HG02885 (cell line): ENCODE data around the gene NBEA.

Source experiments
- ATAC-seq: cut with Tn5 transposase; IDR thresholded peaks from one replicate; pipeline ENCODE4 v1.9.1; 2021; ENCODE audit warnings: mild to moderate bottlenecking; ENCODE audit not compliant: unreplicated experiment, poor library complexity

NBEA gene

DNA sequence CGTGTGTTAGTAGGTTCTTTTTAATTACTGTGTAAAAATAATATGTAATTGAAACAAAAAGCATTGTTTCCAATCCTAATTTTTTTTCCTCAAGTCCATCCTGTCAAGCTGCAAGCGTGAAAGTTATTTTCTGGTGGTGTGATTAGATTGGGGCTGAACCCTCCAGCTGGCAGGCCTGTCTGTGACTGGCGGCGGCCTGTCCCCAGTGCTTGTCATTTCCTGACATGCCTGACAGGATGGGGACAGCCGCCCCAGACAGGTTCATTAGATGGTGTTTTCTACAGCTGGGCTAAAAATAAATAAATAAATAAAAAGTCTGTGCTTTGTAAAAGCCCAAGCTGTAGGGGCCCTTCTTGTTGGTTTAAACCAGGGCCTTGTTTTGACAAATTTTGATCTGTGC lies 588.1 kb downstream of the NBEA start:
- no peak for ATAC-seq

DNA sequence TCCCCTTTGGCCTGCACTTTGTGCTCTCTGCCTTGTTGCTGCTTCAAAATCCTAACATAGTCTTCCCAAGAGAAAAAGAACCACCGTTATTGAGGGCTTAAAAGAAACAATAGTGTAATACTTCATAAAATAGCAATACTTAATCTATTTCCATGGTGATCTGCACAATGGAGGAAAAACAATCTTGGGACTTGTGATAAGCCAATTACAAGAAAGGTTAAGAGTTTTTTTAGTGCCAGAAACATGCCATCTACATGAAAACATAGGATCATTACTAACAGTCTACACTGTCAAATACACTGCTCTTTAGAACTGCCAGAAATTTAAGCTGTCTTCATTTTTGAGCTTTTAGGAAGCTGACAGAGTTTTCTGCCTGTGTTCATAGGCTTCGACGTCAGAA lies 588.5 kb downstream of the NBEA start:
- no peak for ATAC-seq

DNA sequence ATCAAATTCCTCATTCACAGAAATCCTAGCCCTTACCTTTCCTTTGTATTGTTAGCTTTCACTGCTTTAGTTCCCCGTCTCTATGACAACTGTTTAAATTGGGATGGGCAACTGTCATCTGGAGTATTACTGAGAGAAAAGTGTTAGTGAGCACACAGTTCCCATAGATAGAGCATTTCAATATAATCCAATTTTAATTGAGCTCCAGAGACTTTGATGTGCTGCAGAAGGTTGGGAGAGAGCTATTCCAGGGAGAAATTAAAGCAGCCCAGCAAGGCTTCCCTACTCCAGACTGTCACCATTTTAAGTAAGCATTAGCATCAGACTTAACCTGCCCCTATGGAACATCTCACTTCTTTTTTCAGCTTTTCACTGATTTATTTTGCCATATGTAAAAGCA lies 589.5 kb downstream of the NBEA start:
- no peak for ATAC-seq

DNA sequence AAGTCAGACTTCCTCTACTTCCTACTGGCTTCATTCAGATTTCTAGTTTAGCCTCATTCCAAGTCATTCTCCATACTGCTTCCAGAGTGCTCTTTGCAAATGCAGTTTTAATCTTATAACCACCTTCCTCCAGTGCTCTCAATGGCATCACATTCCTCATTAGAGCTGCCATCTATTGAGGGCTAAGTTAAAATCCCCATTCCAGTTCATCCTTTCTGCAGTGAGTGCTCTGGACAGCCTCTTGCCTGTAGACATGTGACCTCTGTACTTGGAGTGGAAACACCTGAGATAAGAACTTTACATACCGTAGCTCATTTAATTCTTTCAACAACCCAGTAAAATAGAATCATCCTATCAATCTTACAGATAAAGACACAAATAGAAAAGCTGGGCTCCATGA lies 592.3 kb downstream of the NBEA start:
- no peak for ATAC-seq

DNA sequence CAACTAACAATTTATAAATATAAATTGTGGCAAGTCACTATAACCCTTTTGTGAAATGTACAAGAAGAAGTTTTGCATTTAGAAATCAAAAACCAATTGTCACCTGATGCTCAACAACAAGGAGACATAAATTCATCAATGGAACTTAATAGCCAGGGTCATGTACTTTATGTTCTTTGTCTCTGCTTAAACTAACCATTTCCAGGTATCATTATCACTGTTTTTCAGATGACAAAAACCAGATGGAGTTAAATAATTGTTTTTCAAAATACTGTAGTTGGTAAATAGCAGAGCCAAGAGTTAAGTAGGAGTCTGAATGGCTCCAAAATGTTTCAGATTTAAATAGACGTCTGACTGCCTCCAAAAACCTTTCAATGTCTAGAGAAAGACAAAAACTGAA lies 606.7 kb downstream of the NBEA start:
- ATAC-seq = no peak

DNA sequence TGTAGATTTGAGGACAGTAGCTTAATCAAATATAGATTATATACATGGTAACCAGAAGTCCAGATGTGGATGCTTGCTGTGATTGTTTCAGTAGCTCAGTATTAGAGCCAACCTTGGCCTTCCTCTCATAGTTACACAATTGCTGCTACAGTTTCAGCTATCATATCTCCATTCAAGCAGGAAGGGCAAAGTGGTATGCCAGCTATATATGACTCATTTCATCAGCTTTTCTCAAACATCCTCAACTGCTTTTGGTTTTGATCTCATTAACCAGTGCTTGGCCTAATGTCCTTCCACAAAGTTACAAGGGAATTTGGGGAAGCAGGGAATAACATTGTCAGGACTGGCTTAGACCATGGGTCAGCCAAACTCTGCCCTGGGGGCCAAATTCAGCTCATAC lies 607.4 kb downstream of the NBEA start:
- ATAC-seq = no peak

DNA sequence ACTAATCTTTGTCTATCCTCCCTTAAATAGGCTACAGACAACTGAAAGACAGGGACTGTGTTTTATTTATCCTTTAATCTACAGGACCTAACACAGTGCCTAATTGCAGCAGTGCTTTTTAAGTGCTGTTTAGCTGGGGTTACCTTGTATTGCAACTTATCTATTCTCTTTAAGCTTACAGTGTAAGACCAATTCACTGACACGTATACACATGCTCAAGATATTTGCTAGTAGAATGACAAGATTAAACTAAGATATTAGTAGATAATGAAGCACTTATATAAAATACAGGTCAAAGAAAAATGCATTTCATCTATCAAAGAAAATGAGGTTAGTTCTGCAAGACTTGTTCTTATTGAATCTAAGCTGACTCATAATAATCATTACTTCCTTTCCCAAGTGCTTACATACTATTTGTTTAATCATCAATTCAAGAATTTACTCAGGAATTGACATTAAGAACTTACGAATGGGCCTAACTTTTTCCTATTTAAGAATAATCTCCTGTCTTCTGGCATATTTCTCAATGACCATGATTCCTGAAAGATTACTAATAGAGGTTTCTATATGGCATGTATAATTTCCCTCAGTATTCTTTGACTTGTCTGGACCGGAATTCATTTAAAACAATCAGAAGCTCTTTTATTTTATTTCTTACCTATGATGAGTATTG lies 610.2 kb downstream of the NBEA start:
- no peak for ATAC-seq

DNA sequence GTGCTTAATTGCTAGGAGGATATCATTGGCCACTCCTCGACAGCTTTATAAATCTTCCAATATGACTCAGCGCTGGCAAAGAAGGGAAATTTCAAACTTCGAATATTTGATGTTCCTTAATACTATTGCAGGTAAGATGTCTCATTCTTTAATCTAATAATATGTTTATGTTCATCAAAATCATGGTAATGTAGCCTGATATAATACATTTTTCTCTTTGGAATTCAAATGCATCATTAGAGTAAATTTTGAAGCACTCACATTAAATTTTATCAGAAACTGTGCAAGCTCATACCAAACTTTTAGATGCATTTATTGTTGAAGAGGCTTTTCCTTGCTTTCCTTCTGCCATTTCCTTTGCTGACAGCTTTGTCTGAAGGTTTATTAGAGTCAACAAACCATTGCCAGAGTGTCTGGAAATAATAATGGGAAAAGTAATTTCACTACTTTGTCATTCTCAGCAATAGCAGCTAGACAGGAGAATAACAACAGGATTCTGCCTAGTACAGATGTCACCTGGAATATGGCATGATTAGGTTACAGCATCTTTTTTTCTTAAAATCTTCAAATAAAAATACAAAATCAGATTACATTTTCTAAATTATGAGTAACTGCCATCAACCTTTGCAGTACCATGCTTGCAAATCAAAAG lies 613.0 kb downstream of the NBEA start:
- ATAC-seq = no peak

DNA sequence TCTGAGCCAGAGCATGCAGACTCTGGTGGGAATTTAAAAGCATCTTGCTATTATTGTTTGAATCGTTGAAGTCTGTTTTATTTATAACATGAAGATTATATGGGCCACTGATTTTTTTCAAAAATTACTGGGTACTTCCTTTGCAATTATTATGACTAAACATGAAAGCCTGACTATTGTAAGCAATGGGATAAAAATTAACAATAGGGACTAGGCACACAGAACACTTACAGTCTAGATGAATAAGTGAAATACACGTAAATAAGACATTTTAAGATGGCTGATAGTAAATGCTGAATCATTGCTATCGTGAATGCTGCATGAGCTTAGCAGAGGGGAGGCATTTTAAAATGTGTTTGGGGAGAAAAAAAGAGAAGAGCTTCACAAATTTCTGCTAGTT lies 615.4 kb downstream of the NBEA start:
- ATAC-seq = no peak

DNA sequence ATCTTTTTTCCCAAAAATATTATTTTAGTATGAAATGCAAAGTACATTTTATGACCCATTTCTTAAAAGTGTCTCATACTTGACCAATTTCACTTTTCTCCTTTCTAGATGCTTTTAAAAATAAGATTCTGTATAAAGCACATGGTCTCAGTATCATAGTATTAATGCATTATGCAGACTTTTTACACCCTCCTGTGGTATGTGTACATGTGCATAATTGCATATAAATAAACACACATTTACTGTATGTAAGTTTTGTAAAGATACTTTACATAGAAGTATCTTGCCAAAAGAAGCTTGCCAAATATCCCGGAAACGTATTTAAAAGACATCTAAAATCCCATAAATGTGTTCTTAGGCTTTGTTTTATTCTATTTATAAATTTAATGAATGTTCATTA lies 619.5 kb downstream of the NBEA start:
- ATAC-seq = no peak

DNA sequence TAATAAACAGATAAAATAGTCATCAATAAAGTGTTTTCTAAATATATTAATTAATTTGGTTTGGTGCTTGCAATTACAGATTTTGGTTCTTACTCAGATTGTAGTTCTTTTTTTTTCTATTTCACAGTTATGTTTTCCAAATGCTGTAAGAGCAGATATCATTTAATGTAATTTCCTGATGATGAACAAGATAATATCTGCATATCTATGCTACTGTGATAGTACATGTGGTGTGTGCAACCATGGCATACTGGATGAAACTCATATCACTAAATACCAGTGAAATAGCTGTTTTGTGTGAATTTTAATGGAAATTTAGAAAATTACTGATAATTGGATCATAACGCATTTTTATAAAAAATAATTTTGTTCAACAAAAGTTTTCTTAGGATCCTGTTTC lies 623.2 kb downstream of the NBEA start:
- ATAC-seq = no peak

DNA sequence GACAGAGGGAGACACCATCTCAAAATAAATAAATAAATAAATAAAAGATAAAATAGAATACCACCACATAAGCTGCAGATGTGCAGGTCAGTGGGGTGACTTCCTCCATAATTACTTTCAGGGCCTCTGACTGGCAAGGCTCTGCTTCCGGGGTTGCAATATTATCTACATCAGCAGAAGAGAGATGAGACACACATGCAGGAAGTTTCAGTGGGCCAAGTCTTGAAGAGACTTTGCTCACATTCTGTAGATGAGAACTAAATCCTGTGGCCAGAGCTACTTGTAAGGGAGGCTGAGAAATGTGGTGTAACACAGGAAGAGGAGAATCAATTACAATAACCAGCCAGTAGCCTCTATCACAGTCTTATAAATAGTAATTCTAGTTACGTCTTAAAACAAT lies 624.3 kb downstream of the NBEA start:
- ATAC-seq = no peak

DNA sequence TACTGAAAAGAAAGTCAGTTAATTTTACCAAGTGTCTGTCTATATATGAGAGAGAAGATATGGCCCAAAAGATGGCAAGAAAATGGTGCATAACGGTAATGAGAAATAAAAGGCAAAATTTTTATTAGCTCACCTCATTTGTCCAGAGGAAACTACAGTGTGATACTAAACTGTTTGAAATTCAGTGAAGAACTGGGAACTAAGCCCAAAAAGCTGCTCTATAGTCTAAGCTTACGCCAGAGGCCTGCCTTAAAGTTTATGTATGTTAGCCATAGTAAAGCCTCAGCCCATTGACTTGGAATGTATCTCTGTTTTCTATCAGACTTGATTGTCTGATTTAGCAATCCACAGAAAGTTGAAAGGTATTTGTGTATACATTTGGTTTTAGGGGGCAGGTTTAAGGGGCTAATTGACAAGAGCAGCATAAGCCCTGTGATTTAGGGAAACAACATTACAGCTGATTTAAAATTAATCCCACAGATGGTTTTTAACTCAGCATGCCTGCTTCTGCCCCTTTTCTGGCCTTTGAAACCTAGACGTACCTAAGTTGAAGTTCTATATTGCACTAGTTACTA lies 625.4 kb downstream of the NBEA start:
- ATAC-seq = no peak

DNA sequence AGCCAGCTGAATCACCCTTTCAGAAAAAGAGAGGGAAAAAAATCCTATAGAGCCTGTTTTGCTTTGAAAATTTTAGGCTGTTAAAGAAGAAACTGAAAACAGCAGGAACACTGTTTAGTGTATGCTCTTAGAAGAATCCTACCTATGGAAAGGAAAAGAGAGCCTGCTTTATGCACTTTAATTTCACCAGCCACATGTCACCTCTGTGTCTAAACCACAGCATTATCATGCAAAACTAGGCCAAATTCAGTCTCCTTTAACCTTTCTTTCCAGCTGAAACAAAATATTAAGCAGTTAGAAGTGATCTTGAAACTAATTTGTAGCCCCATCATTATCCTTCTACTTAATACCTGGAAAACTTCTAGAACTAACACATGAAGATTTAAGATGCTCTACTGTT lies 631.6 kb downstream of the NBEA start:
- ATAC-seq = no peak

DNA sequence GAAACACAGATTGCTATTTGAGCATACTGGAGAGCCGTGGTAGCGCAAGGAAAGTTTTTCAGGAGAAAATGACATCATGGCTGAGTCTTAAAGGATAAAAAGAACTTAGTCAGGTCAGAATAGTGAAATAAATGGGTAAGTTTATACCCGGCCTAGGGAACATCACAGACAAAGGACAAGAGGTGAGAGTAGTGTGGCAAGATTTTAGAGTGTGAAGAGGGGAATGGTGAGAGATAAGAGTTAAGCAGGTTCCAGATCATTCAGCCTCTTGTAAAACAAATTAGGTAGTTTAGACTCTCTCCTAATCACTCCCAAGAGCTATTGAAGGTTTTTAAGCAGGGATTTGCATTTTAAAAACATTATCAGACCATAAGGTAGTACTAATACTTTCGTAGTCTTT lies 650.4 kb downstream of the NBEA start:
- no peak for ATAC-seq

DNA sequence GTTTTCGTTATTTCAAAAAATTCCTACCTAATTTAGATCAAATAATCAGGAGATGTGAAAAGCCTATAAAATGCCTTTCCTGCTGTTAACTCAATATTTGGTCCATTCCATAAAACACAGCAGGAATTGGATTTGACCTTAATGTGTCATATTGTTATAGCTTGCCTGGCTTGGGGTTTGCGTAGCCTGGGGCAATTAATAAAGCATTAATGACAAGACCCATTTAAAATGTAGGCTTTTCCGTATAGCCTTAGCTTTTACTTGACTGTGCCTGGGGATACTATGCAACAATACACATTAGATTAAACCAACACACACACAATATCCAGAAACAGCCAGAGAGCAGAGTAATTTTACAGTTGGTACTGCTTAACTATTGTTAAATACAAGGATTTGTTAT lies 651.6 kb downstream of the NBEA start:
- ATAC-seq = no peak

DNA sequence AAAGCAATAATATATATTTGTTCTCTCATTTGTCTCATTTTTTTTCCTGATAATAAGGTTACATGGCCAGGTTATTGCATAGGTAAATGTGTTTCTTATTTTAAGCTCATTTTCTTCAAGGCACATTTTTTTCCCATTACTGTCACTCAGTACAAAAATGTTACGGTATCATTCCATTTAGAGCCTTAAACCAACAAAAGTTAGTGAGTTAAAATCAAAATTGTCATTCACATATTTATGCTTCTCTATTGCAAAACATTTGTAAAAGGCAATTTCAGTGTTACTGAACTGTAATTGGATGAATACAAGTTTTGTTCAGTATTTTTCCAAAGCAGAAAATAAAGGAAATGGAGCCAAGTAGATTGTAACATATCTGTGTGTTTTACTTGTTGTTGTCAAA lies 652.0 kb downstream of the NBEA start:
- no peak for ATAC-seq

DNA sequence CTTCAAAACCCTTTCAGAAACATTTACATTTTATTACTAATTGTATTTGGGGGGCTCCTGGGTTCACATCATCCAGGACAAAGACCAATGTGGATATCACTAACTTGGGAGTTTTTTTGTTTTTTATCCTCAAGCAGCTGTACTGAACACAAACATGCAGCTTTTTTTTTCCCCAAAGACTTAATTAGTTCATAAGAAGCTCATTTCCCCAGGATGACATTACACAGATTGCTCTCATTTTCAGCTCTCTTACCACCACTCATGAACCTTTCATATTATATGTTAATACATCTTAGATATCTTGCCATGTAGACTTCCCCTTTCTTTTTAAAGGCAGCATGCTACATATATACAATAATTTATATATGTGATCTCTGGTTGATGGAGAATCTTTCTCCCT lies 653.1 kb downstream of the NBEA start:
- ATAC-seq = no peak

DNA sequence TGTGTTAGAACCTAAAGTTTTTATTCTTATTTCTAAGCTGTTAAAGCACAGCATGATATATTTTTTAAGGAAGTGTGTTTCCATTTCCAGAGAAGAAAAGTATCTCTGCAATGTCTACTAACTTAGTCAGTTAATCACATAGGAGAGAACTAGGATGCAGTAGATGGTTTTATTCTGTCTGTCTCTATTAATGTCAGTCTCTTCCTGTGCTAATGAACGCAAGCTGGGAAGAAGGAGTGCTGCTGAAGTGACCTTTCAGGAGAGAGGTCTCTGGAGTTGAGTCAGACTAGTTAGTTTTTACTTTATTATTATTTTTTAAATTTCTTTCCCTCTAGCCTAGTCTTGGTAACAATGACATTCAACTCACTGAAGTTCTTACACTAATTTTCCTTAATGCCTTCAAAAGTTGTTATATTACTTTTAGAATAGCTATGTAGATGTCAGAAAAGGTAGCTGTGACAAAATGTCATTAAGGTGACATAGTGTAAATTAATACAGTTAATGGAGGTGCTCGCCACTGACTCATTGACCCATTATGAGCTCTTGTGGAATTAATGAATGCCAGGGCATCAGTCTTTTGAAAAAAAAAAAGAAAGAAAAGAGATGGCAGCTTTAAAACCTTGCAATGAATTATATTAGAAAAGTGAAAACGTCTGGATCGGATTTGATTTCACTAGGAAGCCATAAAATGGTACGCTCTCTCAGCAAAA lies 654.4 kb downstream of the NBEA start:
- no peak for ATAC-seq

DNA sequence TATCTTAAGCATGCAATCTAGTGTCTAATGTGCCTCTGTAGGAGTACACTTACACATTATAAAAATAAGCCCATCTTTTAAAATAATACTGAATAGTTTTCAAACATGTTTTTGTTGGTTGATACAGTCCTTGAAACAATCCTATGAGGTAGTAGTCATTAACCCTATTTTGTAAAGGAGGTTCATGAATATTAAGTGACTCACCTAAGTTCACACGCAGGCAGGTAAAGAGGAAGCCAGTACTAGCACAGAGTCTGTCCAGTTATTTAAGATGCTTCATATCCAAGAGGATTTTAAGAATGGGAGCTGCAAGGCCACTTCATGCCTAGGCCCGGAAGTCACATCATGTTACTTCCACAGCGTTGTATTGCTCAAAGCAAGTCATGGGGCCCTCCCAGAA lies 655.4 kb downstream of the NBEA start:
- ATAC-seq = no peak

DNA sequence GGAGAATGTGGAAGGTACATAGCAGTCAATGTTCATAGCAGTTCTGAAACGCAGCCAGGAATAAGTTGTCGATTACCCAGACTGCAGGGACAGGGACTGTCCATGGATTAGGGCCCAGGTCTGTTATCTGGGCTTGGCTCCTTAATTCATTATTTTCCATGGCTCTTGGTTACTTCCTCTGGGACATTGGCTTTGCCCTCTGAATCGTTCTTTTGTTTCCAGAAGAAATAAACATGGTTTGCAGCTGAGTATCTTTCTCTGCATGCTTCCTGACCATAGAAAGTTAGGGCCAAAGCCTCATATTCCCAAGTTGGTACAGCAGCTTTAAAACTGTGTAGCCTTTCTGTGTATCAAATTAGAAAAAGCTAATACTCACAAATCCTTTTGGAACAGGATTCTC lies 656.2 kb downstream of the NBEA start:
- ATAC-seq = no peak
